B cell (primary cell): ENCODE results near the gene HTRA3. TPM values are rescaled to one million over a fixed set of nuclear protein-coding genes. Genes with fewer than 3 reads are reported as not detected.
A peak's percentile ranks its signal among the peaks of the same experiment; 100 is the strongest.

ENCODE experiments used
- ATAC-seq: fragments of 200-7000 bp; cut with Tn5 transposase; one replicate; pipeline ENCODE4 v1.10.0; 2021; ENCODE audit warnings: low read depth, mild to moderate bottlenecking, moderate number of reproducible peaks, moderate library complexity
- CTCF ChIA-PET: fragments of 350-600 bp; sonication (Branson Sonifier 250); formaldehyde crosslinking; loops from one replicate; lab custom pipeline; 2021; ENCODE audit warnings: antibody characterized with exemption, inconsistent platforms; lab: Charles Lee
- POLR2A ChIA-PET: fragments of 350-600 bp; sonication (Branson Sonifier 250); formaldehyde crosslinking; loops from one replicate; lab custom pipeline; 2021; ENCODE audit warnings: antibody characterized with exemption; lab: Charles Lee
- DNase-seq: peaks from one replicate; pipeline ENCODE4 v3.0.0; 2013
- H2AFZ ChIP-seq: 2 replicates; pipeline ENCODE4 v1.6.1; 2012; ENCODE audit warnings: mild to moderate bottlenecking, low read depth, low read length; ENCODE audit not compliant: insufficient read depth, poor library complexity, severe bottlenecking
- H3K27ac ChIP-seq, 2 donors: 1 replicate in 1 of 2; 2 replicates in 1 of 2; pipeline ENCODE4 v1.5.1; 2012 to 2013; ENCODE audit warnings: low read length in 2 of 2, mild to moderate bottlenecking in 2 of 2, moderate library complexity in 1 of 2
- H3K27me3 ChIP-seq, 4 experiments: fragments of 200-600 bp in 1 of 4; sonication (generic) in 1 of 4; replicated peaks in 1 of 4; 1 replicate in 2 of 4; 2 replicates in 2 of 4; pipeline versions ENCODE4 v1.6.1 to v1.7.0; 2013 to 2016; ENCODE audit warnings: low read length in 3 of 4, mild to moderate bottlenecking in 2 of 4, mixed read lengths in 1 of 4, moderate library complexity in 1 of 4; ENCODE audit not compliant: insufficient read depth in 4 of 4, control insufficient read depth in 3 of 4; ENCODE audit errors: control extremely low read depth in 1 of 4
- H3K36me3 ChIP-seq, 2 experiments: replicated peaks in 1 of 2; 1 replicate in 1 of 2; 2 replicates in 1 of 2; pipeline versions ENCODE4 v1.6.1 to v1.7.1; 2013; ENCODE audit warnings: low read length in 1 of 2; ENCODE audit not compliant: insufficient read depth in 2 of 2, control insufficient read depth in 1 of 2; ENCODE audit errors: control extremely low read depth in 1 of 2, extremely low read depth in 1 of 2
- H3K4me1 ChIP-seq, 2 donors: fragments of 200-600 bp in 1 of 2; sonication (generic) in 1 of 2; 1 replicate in 1 of 2; 2 replicates in 1 of 2; pipeline versions ENCODE4 v1.5.1 to v1.6.1; 2013 to 2017; ENCODE audit warnings: low read length in 2 of 2; ENCODE audit not compliant: control insufficient read depth in 2 of 2, insufficient read depth in 2 of 2
- H3K4me2 ChIP-seq: replicated peaks from 2 replicates; pipeline ENCODE3; 2012; ENCODE audit warnings: mild to moderate bottlenecking, low read depth, low read length; ENCODE audit not compliant: poor library complexity, severe bottlenecking
- H3K4me3 ChIP-seq, 5 experiments: fragments of 200-600 bp in 1 of 5; sonication (generic) in 1 of 5; 1 replicate in 3 of 5; 2 replicates in 2 of 5; pipeline versions ENCODE4 v1.5.1 to v1.7.0; 2011 to 2016; ENCODE audit warnings: low read length in 4 of 5, mild to moderate bottlenecking in 4 of 5, low read depth in 2 of 5, control low read depth in 1 of 5, moderate library complexity in 1 of 5; ENCODE audit not compliant: insufficient read depth in 1 of 5; ENCODE audit errors: control extremely low read depth in 1 of 5, extremely low read depth in 1 of 5
- H3K79me2 ChIP-seq: fragments of 200-600 bp; sonication (generic); one replicate; pipeline ENCODE4 v1.6.0; 2016; ENCODE audit warnings: low read length; ENCODE audit not compliant: control insufficient read depth, insufficient read depth
- H3K9ac ChIP-seq: fragments of 200-600 bp; sonication (generic); 2 replicates; pipeline ENCODE4 v1.6.1; 2017; ENCODE audit warnings: mild to moderate bottlenecking, low read length, moderate library complexity
- H3K9me3 ChIP-seq, 3 donors: one replicate each; pipeline versions ENCODE4 v1.6.1 to v1.7.1; 2013; ENCODE audit warnings: low read length in 2 of 3; ENCODE audit not compliant: control insufficient read depth in 2 of 3, insufficient read depth in 1 of 3; ENCODE audit errors: control extremely low read depth in 1 of 3
- H4K20me1 ChIP-seq: 2 replicates; pipeline ENCODE4 v1.6.0; 2012; ENCODE audit warnings: mild to moderate bottlenecking, low read length; ENCODE audit not compliant: insufficient read depth, control insufficient read depth, poor library complexity, severe bottlenecking
- H3K27ac Mint-ChIP-seq: one replicate; pipeline ENCODE4 v1.8.0; 2021; ENCODE audit warnings: mixed read lengths
- H3K27me3 Mint-ChIP-seq: one replicate; pipeline ENCODE4 v1.8.0; 2021; ENCODE audit warnings: mixed read lengths
- H3K4me1 Mint-ChIP-seq: one replicate; pipeline ENCODE4 v1.8.0; 2021; ENCODE audit warnings: mixed read lengths
- H3K4me3 Mint-ChIP-seq: one replicate; pipeline ENCODE4 v1.8.0; 2021; ENCODE audit warnings: mixed read lengths
- H3K9me3 Mint-ChIP-seq: one replicate; pipeline ENCODE4 v1.8.0; 2022; ENCODE audit warnings: mixed read lengths; ENCODE audit not compliant: insufficient read depth
- EZH2 ChIP-seq: IDR thresholded peaks from 2 replicates; pipeline ENCODE4 v1.6.1; 2012; ENCODE audit warnings: borderline replicate concordance, low read depth, mild to moderate bottlenecking, moderate library complexity, low read length; ENCODE audit not compliant: insufficient read depth, poor library complexity, severe bottlenecking
- WGBS: methylation state at CpG from one replicate; pipeline ENCODE4 v1.1.5; 2013; ENCODE audit warnings: missing lambda C conversion rate; ENCODE audit not compliant: insufficient coverage; 5-methylcytosine and 5-hydroxymethylcytosine counted together
- intact Hi-C: fragments of 100-400 bp; cut with micrococcal nuclease; formaldehyde crosslinking; loops from one replicate; pipeline ENCODE4 v1.10.0; 2022
- polyA plus RNA-seq: library from polyadenylated mRNA; depleted of rRNA; stranded (reverse); fragments of >200 nt; gene quantifications from 2 replicates; pipeline ENCODE4 v1.2.3, GENCODE V29; 2012
- total RNA-seq, 2 donors: library from RNA; stranded (reverse); fragments of 120-200 nt in 1 of 2; gene quantifications; 1 replicate in 1 of 2; 2 replicates in 1 of 2; pipeline versions ENCODE4 v1.2.3 to v1.2.4, GENCODE V29; 2013 to 2022
- TF ChIP-seq, protein P1 (sequence below): fragments of 200-600 bp; IDR thresholded peaks from one replicate; pipeline ENCODE4 v1.8.0; 2022; ENCODE audit warnings: antibody characterized with exemption, mild to moderate bottlenecking

HTRA3 gene
- total and polyA plus RNA-seq, 2 donors (not counting 1 experiment from before 2014, with no cell fraction given): not detected

DNA sequence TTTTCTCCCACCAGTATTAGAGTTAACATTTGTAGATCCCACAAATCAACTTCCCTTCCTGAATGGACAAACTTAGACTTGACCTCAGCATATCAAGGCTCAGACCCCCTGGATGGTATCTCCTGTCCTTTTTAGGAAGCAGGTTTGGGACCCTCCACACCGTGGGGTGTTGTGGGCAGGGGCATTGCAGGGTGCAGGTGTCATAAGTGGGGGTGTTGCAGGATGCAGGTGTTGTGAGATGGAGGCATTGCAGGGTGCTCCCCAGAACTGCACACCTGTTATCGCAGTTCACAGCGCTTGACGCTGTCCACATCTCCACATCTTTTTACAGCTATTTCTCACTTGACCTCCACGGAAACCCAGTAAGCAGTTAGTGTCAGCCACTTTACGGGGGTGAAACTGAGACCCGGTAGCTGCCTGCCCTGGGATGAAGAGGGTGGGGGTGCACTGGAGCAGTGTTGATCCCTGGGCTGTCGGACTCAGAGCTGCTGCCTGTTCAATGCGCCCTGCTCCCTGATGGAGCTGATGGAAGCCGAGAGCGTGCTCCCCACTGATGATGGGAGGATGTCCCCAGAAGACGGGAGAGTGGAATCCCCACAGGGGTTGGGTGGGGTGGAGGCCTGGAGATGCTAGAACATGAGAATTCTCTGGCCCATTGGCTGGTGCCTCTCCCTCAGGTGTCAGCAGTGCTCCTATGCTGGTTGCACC, 45.1 kb upstream of the HTRA3 start:
- Histone ChIP-seq H3K79me2 (peaks cover 4% of the 10 kb centered on the region), H3K27me3 (no peaks in the 10 kb centered on the region), H3K4me3 (no peak overlapping the region), H2AFZ (no peak overlapping the region), H3K4me1 (peaks cover 14 to 24% of the 10 kb centered on the region in 2 donors), H3K9ac (no peak overlapping the region), H3K36me3 (peaks cover 7 to 85% of the 10 kb centered on the region in 2 experiments), H3K4me2 (no peak overlapping the region), H3K9me3 (no peaks in the 10 kb centered on the region), H3K27ac (no peak overlapping the region), H4K20me1 (peaks cover 37% of the 10 kb centered on the region)
- ATAC-seq: no peak
- Mint-ChIP-seq H3K9me3 (no peaks in the 10 kb centered on the region), H3K4me3 (no peak overlapping the region), H3K27me3 (no peaks in the 10 kb centered on the region), H3K27ac (peak overlapping the region; percentile 37), H3K4me1 (peaks cover 29% of the 10 kb centered on the region)
- WGBS: 59% methylated on average over 6 of the region's 12 CpGs
- ChIA-PET POLR2A (interaction anchor here (0.5 to 5.3 kb wide), 2 partner anchors 16 to 23 kb away, joined by 5 to 50 read pairs; partner anchors contain the start of gene SH3TC1), CTCF (interaction anchor here (1.6 to 1.9 kb wide), 2 partner anchors 32 to 48 kb away, joined by 5 to 6 read pairs; no protein-coding TSS in a partner anchor)
- TF ChIP-seq EZH2: no peak
- TF ChIP-seq, protein P1, sequence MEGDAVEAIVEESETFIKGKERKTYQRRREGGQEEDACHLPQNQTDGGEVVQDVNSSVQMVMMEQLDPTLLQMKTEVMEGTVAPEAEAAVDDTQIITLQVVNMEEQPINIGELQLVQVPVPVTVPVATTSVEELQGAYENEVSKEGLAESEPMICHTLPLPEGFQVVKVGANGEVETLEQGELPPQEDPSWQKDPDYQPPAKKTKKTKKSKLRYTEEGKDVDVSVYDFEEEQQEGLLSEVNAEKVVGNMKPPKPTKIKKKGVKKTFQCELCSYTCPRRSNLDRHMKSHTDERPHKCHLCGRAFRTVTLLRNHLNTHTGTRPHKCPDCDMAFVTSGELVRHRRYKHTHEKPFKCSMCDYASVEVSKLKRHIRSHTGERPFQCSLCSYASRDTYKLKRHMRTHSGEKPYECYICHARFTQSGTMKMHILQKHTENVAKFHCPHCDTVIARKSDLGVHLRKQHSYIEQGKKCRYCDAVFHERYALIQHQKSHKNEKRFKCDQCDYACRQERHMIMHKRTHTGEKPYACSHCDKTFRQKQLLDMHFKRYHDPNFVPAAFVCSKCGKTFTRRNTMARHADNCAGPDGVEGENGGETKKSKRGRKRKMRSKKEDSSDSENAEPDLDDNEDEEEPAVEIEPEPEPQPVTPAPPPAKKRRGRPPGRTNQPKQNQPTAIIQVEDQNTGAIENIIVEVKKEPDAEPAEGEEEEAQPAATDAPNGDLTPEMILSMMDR: no peak
- DNase-seq: no peak
- intact Hi-C loops: no loop called here
